ENCODE measurements around the gene CES2. TPM values are rescaled to one million over a fixed set of nuclear protein-coding genes. Genes with fewer than 3 reads are reported as not detected.
"Not testable (repeated sequence)": the region's sequence is repeated elsewhere in the genome, so short reads cannot be mapped to it uniquely, and the experiment has no call there.

The CES2 gene
- total and polyA plus RNA-seq, 9 of the 15 experiments (the other 6 are each of a cell fraction or from before 2014, with no cell fraction given): 2.2 to 37.9 (median 24.4) TPM

GRCh38 chr16:66974932-66975246, 39.6 kb downstream of the CES2 start:
- H3K36me3 ChIP-seq (ENCODE audit: control insufficient read depth, insufficient read depth, low read length); H3K9ac ChIP-seq (ENCODE audit: insufficient read depth in 1 of 2, low read depth in 2 of 2, low read length in 2 of 2); BruUV-seq (replicated peaks); H3K9me3 ChIP-seq (replicated peaks; ENCODE audit: control insufficient read depth, insufficient read depth, low read depth, low read length); H3K4me3 ChIP-seq; H3K9me1 ChIP-seq (ENCODE audit: control insufficient read depth, insufficient read depth, low read length); H3K4me2 ChIP-seq (ENCODE audit: insufficient read depth, low read length); H3K79me2 ChIP-seq (ENCODE audit: control insufficient read depth, insufficient read depth, low read length); H4K20me1 ChIP-seq (replicated peaks; ENCODE audit: control insufficient read depth, insufficient read depth, low read length); CTCF ChIA-PET (ENCODE audit: low intra/inter-chr PET ratio); ATAC-seq; H3K27ac ChIP-seq (ENCODE audit: extremely low read depth, low read depth, low read length): not testable (repeated sequence)
- POLR2A ChIA-PET: interaction anchor here (1.6 kb wide), 1 partner anchor 10 kb away, joined by 4 read pairs; no protein-coding TSS in a partner anchor
- peaks cover 6 to 26% of the 10 kb centered on the region in 2 experiments; a peak in 4 of 5 replicates for H3K4me1 ChIP-seq (replicated peaks in 1 of 2; ENCODE audit: control insufficient read depth in 2 of 2, insufficient read depth in 2 of 2, low read length in 2 of 2)
- 0 out of 2 replicates have a peak overlapping the region, but pooled peaks have one; percentile 58 for H2AFZ ChIP-seq (ENCODE audit: low read depth, low read length)
- FAIRE-seq: peak; percentile 11
- peaks cover 2 to 10% of the 10 kb centered on the region in 2 experiments; a peak in 1 of 5 replicates for H3K27me3 ChIP-seq (ENCODE audit: control insufficient read depth in 2 of 2, insufficient read depth in 2 of 2, low read length in 2 of 2)
- in situ Hi-C loops (cut with MboI) (loop anchor here (25.0 kb wide), 2 partner anchors 187 to 437 kb away; partner anchors contain the start of genes B3GNT9, FBXL8, HSF4 and NOL3), intact Hi-C loops (cut with micrococcal nuclease) (loop anchor here (5.0 to 10.0 kb wide), 2 partner anchors 182 to 270 kb away; partner anchors contain the start of genes FBXL8, FHOD1, SLC9A5 and TRADD)
- WGBS (ENCODE audit: insufficient coverage, low coverage, missing lambda C conversion rate): 18% methylated on average over 4 of the region's 11 CpGs
- DNase-seq (ENCODE audit: extremely low read depth in 1 of 4, low spot score in 3 of 4): peak in 1 of 4 experiments; percentile 63
- TF ChIP-seq MTA3 (IDR thresholded peaks at IDR 0.05; ENCODE audit: borderline replicate concordance): 0 out of 2 replicates have a peak, but pooled peaks have one; percentile 41
- peak; percentile 8 for TF ChIP-seq FOS (IDR thresholded peaks at IDR 0.05; ENCODE audit: extremely low read depth, insufficient read length)
- TF ChIP-seq ZNF316 (IDR thresholded peaks at IDR 0.05): peak; percentile 51
- peak; percentile 34; the same call in 1 of the 2 replicates for TF ChIP-seq SOX6 (IDR thresholded peaks at IDR 0.05)
- TF ChIP-seq NFYB (IDR thresholded peaks at IDR 0.05; ENCODE audit: extremely low read depth, insufficient read length): peak; percentile 87
- TF ChIP-seq EGR1 (conservative IDR thresholded peaks at IDR 0.05): peak; percentile 55
- TF ChIP-seq POLR2A (conservative IDR thresholded peaks at IDR 0.05): peak; percentile 51; the same call in 1 of the 2 replicates
- TF ChIP-seq MEIS2 (IDR thresholded peaks at IDR 0.05; ENCODE audit: partially characterized antibody): peak; percentile 33
